ENCODE measurements around the gene CCL15.
A peak's percentile ranks its signal among the peaks of the same experiment; 100 is the strongest.

The CCL15 gene

DNA sequence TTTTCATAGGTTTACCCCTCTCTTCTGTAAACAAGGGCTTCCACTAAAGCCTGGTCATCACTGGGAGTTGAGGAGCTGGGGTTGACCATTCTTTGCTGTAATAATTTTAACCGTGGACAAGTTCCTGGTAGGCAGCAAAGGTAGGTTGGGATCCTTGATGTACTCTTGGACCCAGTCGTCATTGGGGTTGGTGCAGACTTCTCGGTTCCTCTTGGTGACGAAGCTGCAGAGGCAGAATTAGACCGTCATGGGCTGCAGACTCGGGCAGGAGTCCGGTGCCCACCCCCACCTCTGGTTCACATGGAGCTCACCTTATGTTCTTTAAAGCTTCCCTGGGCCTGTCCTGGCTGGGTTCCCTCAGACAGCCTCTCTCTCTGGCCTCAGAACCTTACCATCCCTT lies 23.8 kb downstream of the CCL15 start:
- H3K9me3 Mint-ChIP-seq = no peaks in the 10 kb centered on the region
- DNase-seq (ENCODE audit: low spot score in 2 of 2) (no peak), ATAC-seq (no peak)
- H3K36me3 Mint-ChIP-seq = no peaks in the 10 kb centered on the region
- H3K27ac Mint-ChIP-seq = peak overlapping the region; percentile 87
- H3K4me1 Mint-ChIP-seq = peaks cover 65% of the 10 kb centered on the region
- H3K4me3 Mint-ChIP-seq = no peak overlapping the region

DNA sequence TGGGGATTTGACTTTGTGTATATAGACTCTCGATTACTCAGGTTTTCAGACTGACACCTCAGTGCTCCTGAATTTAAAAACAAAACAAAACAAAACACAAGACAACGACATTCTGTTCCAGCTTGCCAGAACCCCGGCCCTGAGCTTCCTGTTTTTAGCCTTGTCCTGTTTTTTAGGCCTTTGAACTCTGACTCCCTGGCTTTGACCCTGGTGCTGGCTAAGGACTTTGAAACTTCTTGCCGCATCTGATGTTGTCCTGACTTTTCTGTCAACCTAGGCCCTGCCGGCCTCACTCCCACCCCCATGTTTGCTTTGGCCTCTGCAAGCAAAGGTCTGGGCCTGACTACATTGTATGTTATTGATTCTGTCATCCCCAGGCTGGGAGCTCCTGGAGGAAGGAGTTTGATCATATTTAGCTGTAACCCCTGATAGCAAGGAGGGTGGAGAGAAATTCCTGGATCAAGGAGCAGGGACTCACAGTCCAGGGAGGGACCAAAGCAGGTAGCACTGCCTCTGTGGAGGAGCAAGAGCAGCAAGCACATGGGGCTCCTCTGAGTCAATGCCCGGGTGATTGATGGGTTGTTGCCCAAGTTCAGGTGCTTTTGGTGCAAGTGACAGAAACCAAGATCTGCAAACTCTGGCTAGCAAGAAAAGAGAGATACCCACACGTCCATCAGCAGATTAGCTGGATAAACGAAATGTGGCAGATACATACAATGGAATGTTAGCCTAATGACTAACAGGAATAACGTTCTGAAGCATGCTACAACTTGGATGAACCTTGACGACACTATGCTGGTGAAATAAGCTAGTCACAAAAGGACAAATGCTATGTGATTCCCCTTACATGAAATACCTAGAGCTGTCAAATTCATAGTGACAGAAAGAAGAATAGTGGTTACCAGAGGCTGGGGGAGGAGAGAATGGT lies 27.8 kb downstream of the CCL15 start:
- Mint-ChIP-seq H3K9me3 (no peaks in the 10 kb centered on the region), H3K36me3 (no peaks in the 10 kb centered on the region), H3K4me1 (peaks cover 63% of the 10 kb centered on the region), H3K27ac (peak overlapping the region; percentile 91), H3K4me3 (no peak overlapping the region)
- ATAC-seq (peak; percentile 52), DNase-seq (ENCODE audit: low spot score in 2 of 2) (no peak)

DNA sequence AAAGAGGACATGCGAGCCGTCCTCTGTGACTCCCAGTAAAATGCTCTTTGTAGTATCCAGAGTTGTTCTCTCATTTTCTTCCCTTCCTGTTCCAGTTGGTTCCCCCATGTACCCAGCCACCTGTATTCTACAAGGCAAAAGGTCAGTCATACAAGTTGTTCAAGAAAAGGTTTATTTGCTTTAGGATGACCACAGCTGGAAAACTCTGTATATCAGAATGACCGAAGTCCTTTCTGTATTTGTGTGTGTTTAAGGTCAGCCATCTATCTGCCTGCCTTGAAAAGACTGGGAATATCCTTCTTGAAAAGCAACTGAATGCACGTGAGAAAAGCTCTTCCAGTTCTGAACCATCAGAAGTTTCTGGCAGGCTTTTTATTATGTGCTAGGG lies 28.4 kb downstream of the CCL15 start:
- H3K27ac Mint-ChIP-seq = peak overlapping the region; percentile 91
- H3K9me3 Mint-ChIP-seq = no peaks in the 10 kb centered on the region
- H3K4me1 Mint-ChIP-seq = peaks cover 56% of the 10 kb centered on the region
- no peaks in the 10 kb centered on the region for H3K36me3 Mint-ChIP-seq
- DNase-seq (ENCODE audit: low spot score in 2 of 2) (no peak), ATAC-seq (no peak)
- H3K4me3 Mint-ChIP-seq = no peak overlapping the region

DNA sequence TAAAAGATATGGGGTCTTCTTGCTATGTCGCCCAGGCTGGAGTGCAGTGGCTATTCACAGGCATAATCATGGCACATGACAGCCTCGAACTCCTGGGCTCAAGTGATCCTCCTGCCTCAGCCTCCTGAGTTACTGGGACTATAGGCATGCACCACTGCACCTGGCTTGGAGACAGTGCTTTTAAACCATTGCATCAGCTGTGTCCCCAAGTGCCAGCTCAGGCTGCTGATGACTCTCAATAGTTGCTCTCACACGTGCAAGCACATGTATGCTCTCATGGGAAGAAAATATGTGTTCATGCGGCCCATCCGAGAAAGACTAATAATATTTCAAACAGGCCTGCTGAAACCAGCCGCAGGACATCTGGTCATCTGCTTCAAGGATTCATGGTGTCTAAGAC lies 28.8 kb downstream of the CCL15 start:
- peaks cover 52% of the 10 kb centered on the region for H3K4me1 Mint-ChIP-seq

DNA sequence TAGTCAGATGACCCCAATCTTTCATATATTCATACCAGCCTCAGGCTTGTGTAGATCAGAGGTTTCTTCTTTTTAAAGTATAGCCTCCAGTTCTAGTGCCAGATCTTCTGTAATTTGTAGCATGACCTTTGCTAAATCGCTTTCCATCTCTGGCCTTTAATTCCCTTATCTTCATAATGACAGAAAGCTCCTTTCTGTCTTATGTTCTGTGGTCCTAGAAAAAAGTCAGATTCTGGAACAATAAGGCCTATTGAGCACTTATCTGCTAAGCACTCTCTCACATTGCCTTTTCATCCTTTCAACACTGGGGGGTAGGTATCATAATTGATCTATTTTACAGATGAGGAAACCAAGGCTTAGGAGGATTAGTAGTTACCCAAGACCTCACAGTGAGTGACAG lies 29.3 kb downstream of the CCL15 start:
- H3K27ac Mint-ChIP-seq = peak overlapping the region; percentile 72
- ATAC-seq (no peak), DNase-seq (ENCODE audit: low spot score in 2 of 2) (no peak)
- no peaks in the 10 kb centered on the region for H3K36me3 Mint-ChIP-seq
- H3K4me1 Mint-ChIP-seq = peaks cover 50% of the 10 kb centered on the region
- no peak overlapping the region for H3K4me3 Mint-ChIP-seq
- H3K9me3 Mint-ChIP-seq = no peaks in the 10 kb centered on the region

More for the DNA sequence above, 28.8 kb downstream of the CCL15 start:
- Mint-ChIP-seq H3K9me3 (no peaks in the 10 kb centered on the region), H3K36me3 (no peaks in the 10 kb centered on the region), H3K27ac (peak overlapping the region; percentile 91), H3K4me3 (no peak overlapping the region)
- ATAC-seq (no peak), DNase-seq (ENCODE audit: low spot score in 2 of 2) (no peak)

DNA sequence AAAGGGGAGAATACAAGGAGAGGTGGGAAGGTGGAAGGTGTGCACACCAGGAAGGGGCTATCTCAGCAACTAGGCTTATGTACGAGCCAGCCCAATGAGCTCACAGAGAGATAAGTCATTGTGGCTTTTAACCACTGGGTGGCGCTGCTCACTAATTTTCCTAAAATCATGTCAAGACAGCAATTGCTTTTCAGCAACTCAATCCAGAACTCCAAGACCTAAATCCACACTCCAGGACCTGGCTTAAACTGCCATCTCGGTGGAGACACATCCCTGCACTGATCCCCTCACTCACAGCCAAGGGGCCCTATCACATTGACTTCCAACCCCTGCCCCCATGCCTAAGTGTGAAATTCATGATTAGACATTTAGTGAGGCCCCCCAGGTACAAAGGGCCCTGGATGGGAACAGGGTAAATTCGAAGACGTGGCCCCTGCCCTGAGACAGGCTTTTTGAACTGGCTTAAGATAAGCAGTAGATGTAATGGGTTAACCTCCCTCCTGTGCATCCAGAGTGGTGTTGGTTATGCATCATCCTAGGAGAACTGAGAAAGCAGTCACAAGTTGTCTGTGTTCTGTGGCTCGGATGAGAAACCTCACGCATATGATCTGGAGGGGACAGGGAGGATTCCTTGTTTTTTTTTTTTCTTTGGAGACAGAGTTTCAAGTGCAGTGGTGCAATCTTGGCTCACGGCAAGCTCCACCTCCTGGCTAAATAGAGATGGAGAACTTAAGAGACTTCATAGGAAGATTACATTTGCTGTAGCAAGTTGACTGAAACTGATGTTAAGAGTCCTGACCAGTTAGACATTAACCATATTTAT lies 31.6 kb downstream of the CCL15 start:
- Mint-ChIP-seq H3K4me3 (peak overlapping the region; percentile 31), H3K36me3 (no peaks in the 10 kb centered on the region), H3K4me1 (peaks cover 48% of the 10 kb centered on the region), H3K9me3 (no peaks in the 10 kb centered on the region), H3K27ac (peak overlapping the region; percentile 88)
- ATAC-seq (peak; percentile 76), DNase-seq (ENCODE audit: low spot score in 2 of 2) (peak; percentile 71 to 88)

DNA sequence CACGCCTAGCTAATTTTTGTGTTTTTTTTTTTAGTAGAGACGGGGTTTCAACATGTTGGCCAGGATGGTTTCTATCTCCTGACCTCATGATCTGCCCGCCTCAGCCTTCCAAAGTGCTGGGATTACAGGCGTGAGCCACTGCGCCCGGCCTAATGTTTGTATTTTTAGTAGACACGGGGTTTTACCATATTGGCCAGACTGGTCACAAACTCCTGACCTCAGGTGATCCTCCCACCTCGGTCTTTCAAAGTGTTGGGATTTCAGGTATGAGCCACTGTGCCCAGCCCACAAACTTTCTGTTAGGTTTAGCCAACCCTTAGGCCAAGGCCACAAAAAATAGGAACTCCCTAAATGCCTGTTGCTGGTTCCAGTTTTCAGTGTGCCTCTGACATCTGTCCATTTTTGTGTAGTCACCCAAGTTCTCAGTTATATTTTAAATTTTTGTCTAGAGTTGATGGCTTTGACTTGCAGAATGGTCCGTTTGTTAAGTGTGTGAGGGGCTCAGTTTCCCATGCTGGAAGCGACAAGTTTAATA lies 32.8 kb downstream of the CCL15 start:
- H3K4me1 Mint-ChIP-seq = peaks cover 47% of the 10 kb centered on the region
- no peak overlapping the region for H3K27ac Mint-ChIP-seq
- H3K36me3 Mint-ChIP-seq = no peaks in the 10 kb centered on the region
- no peak overlapping the region for H3K4me3 Mint-ChIP-seq
- DNase-seq (ENCODE audit: low spot score in 2 of 2) (no peak), ATAC-seq (no peak)
- no peaks in the 10 kb centered on the region for H3K9me3 Mint-ChIP-seq

DNA sequence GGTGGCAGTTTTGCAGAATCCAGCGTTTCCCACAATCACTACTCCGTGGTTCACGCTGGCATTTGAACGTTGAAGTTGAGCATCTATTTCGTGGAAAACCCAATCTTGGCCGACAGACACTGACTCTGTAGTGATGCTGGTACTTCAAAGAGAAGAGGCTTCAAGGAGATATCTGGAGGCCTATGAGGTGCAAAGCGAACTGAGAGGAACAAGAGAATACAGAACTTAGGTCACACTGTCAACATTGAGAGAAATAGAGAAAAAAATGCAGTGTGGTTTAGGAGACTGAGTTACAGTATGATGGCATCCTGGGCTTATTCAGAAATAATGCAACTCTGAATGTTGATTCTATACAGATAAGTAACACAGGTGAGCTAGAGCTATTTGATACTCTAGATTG lies 36.1 kb downstream of the CCL15 start:
- H3K4me3 Mint-ChIP-seq = no peak overlapping the region
- peak overlapping the region; percentile 57 for H3K27ac Mint-ChIP-seq
- H3K9me3 Mint-ChIP-seq = no peaks in the 10 kb centered on the region

DNA sequence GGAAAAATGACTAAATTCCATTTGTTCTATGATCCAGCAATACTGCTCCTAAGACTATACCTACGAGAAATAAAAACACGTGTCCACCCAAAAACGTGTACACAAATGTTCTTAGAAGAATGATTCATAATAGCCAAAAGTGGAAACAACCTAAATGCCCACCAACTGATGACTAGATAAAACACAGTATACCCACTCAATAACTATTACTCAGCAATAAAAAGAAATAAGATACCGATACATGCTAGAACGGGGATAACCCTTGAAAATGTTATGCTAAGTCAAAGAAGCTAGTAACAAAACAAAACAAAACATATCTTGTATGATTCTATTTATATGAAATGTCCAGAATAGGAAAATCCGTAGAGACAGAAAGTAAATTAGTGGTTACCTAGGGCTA lies 37.7 kb downstream of the CCL15 start:
- Mint-ChIP-seq H3K27ac (peak overlapping the region; percentile 57), H3K9me3 (no peaks in the 10 kb centered on the region), H3K4me3 (no peak overlapping the region), H3K36me3 (no peaks in the 10 kb centered on the region), H3K4me1 (peaks cover 18% of the 10 kb centered on the region)
- ATAC-seq (peak; percentile 75), DNase-seq (ENCODE audit: low spot score in 2 of 2) (no peak)

More for the DNA sequence above, 36.1 kb downstream of the CCL15 start:
- H3K36me3 Mint-ChIP-seq = no peaks in the 10 kb centered on the region
- ATAC-seq = peak; percentile 40
- no peak for DNase-seq (ENCODE audit: low spot score in 2 of 2)
- peaks cover 29% of the 10 kb centered on the region for H3K4me1 Mint-ChIP-seq

DNA sequence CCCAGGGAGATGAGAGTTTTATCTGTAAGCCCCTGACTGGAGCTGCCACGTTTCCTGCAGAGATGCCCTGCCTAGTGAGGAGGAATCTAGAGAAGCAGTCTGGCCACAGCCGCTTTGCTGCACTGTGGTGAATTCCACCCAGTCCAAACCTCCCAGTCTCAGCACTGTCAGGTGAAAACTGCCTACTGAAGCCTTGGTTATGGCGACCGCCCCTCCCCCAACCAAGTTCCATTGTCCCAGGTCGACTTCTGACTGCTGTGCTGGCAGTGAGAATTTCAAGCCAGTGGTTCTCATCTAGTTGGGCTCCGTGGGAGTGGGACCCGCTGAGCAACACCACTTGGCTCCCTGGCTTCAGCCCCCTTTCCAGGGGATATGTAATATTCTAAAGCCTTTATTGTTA lies 47.6 kb downstream of the CCL15 start:
- Mint-ChIP-seq H3K27ac (no peak overlapping the region), H3K9me3 (no peaks in the 10 kb centered on the region), H3K4me1 (peaks cover 7% of the 10 kb centered on the region), H3K36me3 (no peaks in the 10 kb centered on the region), H3K4me3 (no peak overlapping the region)
- ATAC-seq = no peak
- DNase-seq (ENCODE audit: low spot score in 2 of 2) = no peak

DNA sequence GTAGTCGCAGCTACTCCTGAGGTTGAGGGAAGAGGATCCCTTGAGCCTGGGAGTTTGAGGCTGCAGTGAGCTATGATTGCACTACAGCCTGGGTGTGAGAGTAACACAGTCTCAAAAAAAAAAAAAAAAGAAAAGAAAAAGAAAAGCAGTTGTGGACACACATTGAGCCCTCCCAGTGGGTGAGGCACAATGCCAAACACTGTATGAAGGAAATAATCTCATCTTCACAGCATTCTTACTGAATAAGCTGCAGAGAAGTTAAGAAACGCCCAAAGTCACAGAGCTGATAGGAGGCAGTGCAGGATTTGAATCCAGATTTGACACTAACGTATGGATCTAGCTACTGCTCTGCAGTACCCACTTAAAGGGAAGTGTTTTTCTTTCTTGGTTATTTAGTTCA lies 52.0 kb downstream of the CCL15 start:
- no peak for ATAC-seq
- DNase-seq (ENCODE audit: low spot score in 2 of 2) = no peak
- no peak overlapping the region for H3K4me3 Mint-ChIP-seq
- no peaks in the 10 kb centered on the region for H3K9me3 Mint-ChIP-seq
- H3K27ac Mint-ChIP-seq = no peak overlapping the region
- no peaks in the 10 kb centered on the region for H3K36me3 Mint-ChIP-seq
- H3K4me1 Mint-ChIP-seq = peaks cover 7% of the 10 kb centered on the region

DNA sequence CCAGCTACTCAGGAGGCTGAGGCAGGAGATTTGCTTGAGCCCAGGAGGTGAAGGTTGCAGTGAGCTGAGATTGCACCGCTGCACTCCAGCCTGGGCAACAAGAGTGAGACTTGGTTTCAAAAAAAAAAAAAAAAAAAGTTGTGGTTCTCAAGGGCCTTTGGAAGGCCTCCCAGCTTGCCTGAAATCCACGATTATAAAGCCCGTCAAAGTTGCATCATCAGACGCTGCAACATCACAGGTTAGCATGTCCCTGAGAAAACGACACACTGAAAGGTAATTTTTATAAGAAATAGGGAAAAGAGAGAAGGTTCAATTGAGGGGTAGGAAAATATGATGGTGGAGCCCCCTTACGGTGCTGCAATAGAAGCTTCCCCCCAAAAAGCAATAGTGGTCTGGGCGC lies 53.3 kb downstream of the CCL15 start:
- H3K9me3 Mint-ChIP-seq = no peaks in the 10 kb centered on the region
- H3K4me1 Mint-ChIP-seq = peaks cover 7% of the 10 kb centered on the region
- ATAC-seq (no peak), DNase-seq (ENCODE audit: low spot score in 2 of 2) (no peak)
- no peak overlapping the region for H3K4me3 Mint-ChIP-seq
- H3K36me3 Mint-ChIP-seq = no peaks in the 10 kb centered on the region
- no peak overlapping the region for H3K27ac Mint-ChIP-seq
